H1 (cell line): Measurements from ENCODE around the gene ZNF362. TPM values are rescaled to one million over a fixed set of nuclear protein-coding genes. Genes with fewer than 3 reads are reported as not detected.

Experiments
- BRCA1 ChIP-seq: IDR thresholded peaks from 2 replicates; pipeline ENCODE4 v1.6.1; 2012; ENCODE audit warnings: low read depth, low read length, improper control_type of control experiment
- CBX5 ChIP-seq: fragments of 300-800, 300-1000 bp; sonication (generic); IDR thresholded peaks from 2 replicates; pipeline ENCODE4 v1.7.1; 2016; ENCODE audit warnings: antibody characterized with exemption, low read length, low read depth
- CHD7 ChIP-seq: fragments of 300-600 bp; sonication (generic); IDR thresholded peaks from 2 replicates; pipeline ENCODE4 v1.7.1; 2012; ENCODE audit warnings: low read length, moderate library complexity, mild to moderate bottlenecking, inconsistent platforms; ENCODE audit not compliant: insufficient replicate concordance
- E2F6 ChIP-seq: IDR thresholded peaks from 2 replicates; pipeline ENCODE4 v1.6.1; 2012; ENCODE audit warnings: inconsistent platforms
- FOSL1 ChIP-seq: IDR thresholded peaks from 2 replicates; pipeline ENCODE4 v1.6.1; 2011; ENCODE audit warnings: mild to moderate bottlenecking, low read depth, low read length, moderate library complexity; ENCODE audit not compliant: insufficient read depth
- GTF2F1 ChIP-seq: IDR thresholded peaks from 2 replicates; pipeline ENCODE4 v1.6.1; 2012; ENCODE audit warnings: low read depth, low read length, improper control_type of control experiment, borderline replicate concordance
- KDM1A ChIP-seq: fragments of 200-600, 300-600 bp; sonication (generic); IDR thresholded peaks from 2 replicates; pipeline ENCODE4 v1.7.1; 2016; ENCODE audit warnings: mild to moderate bottlenecking, low read length, borderline replicate concordance
- RAD21 ChIP-seq, 2 experiments: IDR thresholded peaks in 1 of 2; conservative IDR thresholded peaks in 1 of 2; 2 replicates each; pipeline ENCODE4 v1.6.1; 2011; ENCODE audit warnings: low read depth in 2 of 2, low read length in 2 of 2, improper control_type of control experiment in 1 of 2, inconsistent platforms in 1 of 2, mild to moderate bottlenecking in 1 of 2, moderate library complexity in 1 of 2
- SIX5 ChIP-seq: IDR thresholded peaks from 2 replicates; pipeline ENCODE4 v1.6.1; 2011; ENCODE audit warnings: mild to moderate bottlenecking, low read depth, low read length
- SP1 ChIP-seq: IDR thresholded peaks from 2 replicates; pipeline ENCODE4 v1.6.1; 2011; ENCODE audit warnings: low read depth, low read length
- SP4 ChIP-seq: IDR thresholded peaks from 2 replicates; pipeline ENCODE4 v1.6.1; 2012; ENCODE audit warnings: low read length, inconsistent platforms
- polyA plus RNA-seq, 7 experiments: library from polyadenylated mRNA; depleted of rRNA in 3 of 7; stranded (reverse) in 5 of 7; unstranded in 2 of 7; fragments of >200 nt in 5 of 7; fragments of 200-250 nt in 2 of 7; gene quantifications; 1 replicate in 5 of 7; 2 replicates in 1 of 7; 4 replicates in 1 of 7; pipeline versions ENCODE4 v1.2.1 to v1.2.3, GENCODE V29; 2011 to 2013; ENCODE audit warnings: missing spikeins in 2 of 7, mixed read lengths in 2 of 7
- total RNA-seq: library from RNA; stranded (reverse); fragmentation: NEBNext Ultra II Directional; extraction: Animal tissue kit (Norgen Biotek cat#: 25700); gene quantifications from 2 replicates; pipeline ENCODE4 v1.2.1, GENCODE V29; 2021

ZNF362 gene
- total and polyA plus RNA-seq, 2 of the 8 experiments (the other 6 are each of a cell fraction or from before 2014, with no cell fraction given) = 24.2 to 27.8 TPM

GRCh38 chr1:33317946-33318345 is 61.7 kb downstream of the ZNF362 start (continued):
- TF ChIP-seq CHD7 (no peak), KDM1A (no peak), GTF2F1 (no peak), SP4 (no peak), RAD21 (IDR thresholded peaks at IDR 0.05 in 1 of 2, conservative IDR thresholded peaks at IDR 0.05 in 1 of 2; ENCODE audit: low read depth in 2 of 2, low read length in 2 of 2) (no peak), FOSL1 (no peak), E2F6 (no peak), SIX5 (no peak), CBX5 (no peak), SP1 (no peak), BRCA1 (no peak)
